SK-N-MC (cell line): ENCODE results near the gene NOC4L.

Experiments used
- EZH2 ChIP-seq: fragments of 200-600 bp; sonication (generic); IDR thresholded peaks from one replicate; pipeline ENCODE4 v1.6.1; 2017; ENCODE audit warnings: antibody characterized with exemption
- FOXP2 ChIP-seq: optimal IDR thresholded peaks from 2 replicates; pipeline ENCODE3; 2011; ENCODE audit warnings: mild to moderate bottlenecking, moderate library complexity; ENCODE audit not compliant: insufficient read depth; ENCODE audit errors: extremely low read length, control extremely low read depth
- POLR2AphosphoS5 ChIP-seq: IDR thresholded peaks from 2 replicates; pipeline ENCODE4 v1.6.1; 2012; ENCODE audit warnings: mild to moderate bottlenecking, low read depth, low read length, borderline replicate concordance

DNA sequence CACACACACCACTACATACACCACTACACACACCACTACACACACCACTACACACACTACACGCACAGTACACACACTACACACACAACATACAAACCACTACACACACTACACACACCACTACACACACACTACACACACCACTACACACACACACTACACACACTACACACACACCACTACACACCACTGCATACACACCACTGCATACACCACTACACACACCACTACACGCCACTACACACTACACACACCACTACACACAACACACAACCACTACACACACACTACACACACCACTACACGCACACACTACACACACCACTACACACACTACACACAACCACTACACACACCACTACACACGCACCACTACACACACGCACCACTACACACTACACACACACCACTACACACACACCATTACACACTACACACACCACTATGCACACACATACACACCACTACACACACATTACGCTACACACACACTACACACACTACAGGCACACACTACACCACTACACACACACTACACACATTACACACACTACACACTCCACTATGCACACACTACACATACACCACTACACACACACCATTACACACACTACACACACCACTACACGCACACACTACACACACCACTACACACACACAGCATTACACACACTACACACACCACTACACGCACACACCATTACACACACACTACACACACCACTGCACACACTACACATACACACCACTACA lies 12.5 kb downstream of the NOC4L start:
- TF ChIP-seq POLR2AphosphoS5 (no peak), EZH2 (no peak), FOXP2 (no peak)
